Adrenal gland (tissue), 5 donors: ENCODE data around the gene CELF6.

Experiments
- CTCF ChIP-seq, 6 experiments: fragments of 450-650 bp in 4 of 6; fragments of 200-600 bp in 2 of 6; sonication (generic) in 1 of 6; IDR thresholded peaks; 1 replicate in 5 of 6; 2 replicates in 1 of 6; pipeline versions ENCODE4 v1.5.1 to v1.8.0; 2016 to 2021; ENCODE audit warnings: antibody characterized with exemption in 6 of 6, mild to moderate bottlenecking in 2 of 6, moderate library complexity in 1 of 6
- POLR2A ChIP-seq, 2 donors: fragments of 450-650 bp; IDR thresholded peaks; one replicate each; pipeline ENCODE4 v1.6.1; 2017; ENCODE audit warnings: antibody characterized with exemption in 2 of 2, mild to moderate bottlenecking in 2 of 2, moderate library complexity in 1 of 2
- donor health status: DM: no; HTN: no; CAD: no.

DNA sequence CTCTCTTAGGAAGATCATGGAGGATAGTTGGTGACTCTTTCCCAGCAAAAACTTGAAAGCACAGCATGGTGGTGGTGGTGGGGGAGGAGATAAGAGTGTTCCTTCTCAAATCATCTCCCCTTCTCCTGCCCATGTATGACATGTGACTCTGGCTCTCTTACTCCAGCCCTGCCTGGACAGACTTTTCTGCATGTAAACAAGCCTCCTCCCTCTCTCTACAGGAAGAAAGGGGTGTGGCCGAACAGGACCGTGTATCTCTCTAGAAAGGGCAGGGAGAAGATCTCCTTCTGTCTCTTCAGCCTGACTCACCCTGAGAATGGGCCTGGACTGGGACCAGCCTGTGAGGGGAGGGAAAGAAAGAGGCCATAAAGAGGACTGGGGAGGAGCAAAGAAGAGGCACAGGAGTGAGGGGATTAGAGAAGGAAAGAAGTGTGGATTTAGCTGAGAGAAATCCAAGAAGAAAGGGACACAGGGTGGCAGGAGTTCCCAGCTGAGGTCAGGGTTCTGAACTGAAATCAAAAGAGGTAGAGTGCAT, 1.5 kb downstream of the CELF6 start:
- TF ChIP-seq CTCF (IDR thresholded peaks at IDR 0.05) (no peak), POLR2A (IDR thresholded peaks at IDR 0.05) (no peak)
